GM21447 (cell line): ENCODE data around the gene MADD.

Experiments
- ATAC-seq: cut with Tn5 transposase; IDR thresholded peaks from one replicate; pipeline ENCODE4 v1.9.1; 2021; ENCODE audit not compliant: unreplicated experiment

The MADD gene

DNA sequence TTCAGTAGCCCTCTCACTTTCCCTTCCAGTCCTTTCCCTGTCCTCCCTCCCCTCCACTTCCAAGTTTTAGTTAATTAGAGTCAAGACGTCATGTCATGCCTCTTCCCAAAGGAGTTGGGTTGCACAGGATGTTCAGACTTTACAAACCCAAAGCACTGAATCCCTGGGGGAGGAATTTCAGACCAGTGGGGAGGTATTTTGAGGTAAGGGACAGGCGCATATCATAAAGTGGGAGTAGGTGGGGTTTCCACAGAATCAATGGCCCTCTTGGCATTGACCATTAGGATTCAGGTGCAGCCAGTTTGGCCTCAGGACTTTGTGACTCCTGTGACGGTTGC lies 20.6 kb upstream of the MADD start:
- no peak for ATAC-seq

DNA sequence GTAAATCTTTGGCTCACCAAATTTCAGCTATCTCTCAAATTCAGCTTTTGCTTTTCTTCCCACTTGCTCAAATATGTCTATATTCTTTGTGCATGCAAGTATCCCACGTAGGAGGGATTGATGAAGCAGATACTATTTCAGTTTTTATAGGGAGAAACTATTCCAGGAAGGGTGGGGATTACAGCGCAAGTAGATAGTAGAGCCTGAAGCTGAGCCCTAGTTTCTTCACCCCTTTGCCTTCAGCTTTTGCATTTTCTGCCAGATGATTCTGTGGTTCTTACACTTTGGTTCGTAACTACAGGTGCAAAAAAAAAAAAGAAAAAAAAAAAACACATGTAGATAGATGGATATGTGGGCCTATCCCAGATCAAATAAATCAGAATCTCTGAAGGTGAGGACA lies 18.2 kb upstream of the MADD start:
- ATAC-seq = no peak

DNA sequence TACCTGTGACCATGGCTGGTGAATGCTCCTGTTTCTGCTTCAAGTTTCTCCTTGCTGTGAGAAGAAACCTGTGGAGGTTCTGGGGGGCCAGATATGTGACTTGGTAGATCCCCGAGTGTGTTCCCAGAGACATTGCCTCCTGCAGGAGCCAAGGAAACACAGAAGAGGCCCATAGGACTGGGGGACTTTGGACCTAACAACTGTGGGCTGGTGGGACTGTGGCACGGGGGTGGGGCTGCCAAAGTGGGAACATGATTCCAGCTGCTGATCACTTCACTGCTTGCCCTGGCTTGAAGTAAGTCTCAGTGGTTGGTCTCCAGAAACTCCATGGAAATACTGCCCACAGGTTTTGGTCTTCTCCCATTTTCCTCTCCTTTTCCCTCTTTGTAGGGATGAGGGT lies 16.3 kb upstream of the MADD start:
- no peak for ATAC-seq

- no peak for ATAC-seq
Measured at GRCh38 chr11:47254386-47254785, 15.5 kb upstream of the MADD start.

DNA sequence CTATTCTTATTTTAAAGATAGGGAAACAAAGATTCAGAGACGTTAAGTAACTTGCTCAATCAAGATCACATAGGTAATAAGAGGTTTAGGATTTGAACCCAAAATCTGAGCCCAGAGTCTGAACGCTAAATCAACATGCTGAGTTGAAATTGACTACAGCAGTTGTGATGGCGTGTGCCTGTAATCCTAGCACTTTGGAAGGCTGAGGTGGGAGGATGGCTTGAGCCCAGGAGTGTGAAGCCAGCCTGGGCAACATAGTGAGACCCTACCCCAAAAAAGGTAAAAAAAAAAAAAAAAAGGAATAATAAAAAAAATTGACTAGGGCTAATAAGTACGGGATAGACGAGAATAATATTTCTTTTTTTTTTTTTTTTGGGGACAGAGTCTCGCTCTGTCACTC lies 13.6 kb upstream of the MADD start:
- no peak for ATAC-seq

- no peak for ATAC-seq
Measured at GRCh38 chr11:47257177-47257516, 12.8 kb upstream of the MADD start.

- ATAC-seq = no peak
Measured at GRCh38 chr11:47257517-47258316, 12.2 kb upstream of the MADD start, which contains the start of gene NR1H3. Gene NR1H3, plus strand, starts transcription at chr11:47257996. Its CDS starts 1,221 bp downstream, at chr11:47259217.

GRCh38 chr11:47258317-47258902 lies 11.5 kb upstream of the MADD start:
- no peak for ATAC-seq

DNA sequence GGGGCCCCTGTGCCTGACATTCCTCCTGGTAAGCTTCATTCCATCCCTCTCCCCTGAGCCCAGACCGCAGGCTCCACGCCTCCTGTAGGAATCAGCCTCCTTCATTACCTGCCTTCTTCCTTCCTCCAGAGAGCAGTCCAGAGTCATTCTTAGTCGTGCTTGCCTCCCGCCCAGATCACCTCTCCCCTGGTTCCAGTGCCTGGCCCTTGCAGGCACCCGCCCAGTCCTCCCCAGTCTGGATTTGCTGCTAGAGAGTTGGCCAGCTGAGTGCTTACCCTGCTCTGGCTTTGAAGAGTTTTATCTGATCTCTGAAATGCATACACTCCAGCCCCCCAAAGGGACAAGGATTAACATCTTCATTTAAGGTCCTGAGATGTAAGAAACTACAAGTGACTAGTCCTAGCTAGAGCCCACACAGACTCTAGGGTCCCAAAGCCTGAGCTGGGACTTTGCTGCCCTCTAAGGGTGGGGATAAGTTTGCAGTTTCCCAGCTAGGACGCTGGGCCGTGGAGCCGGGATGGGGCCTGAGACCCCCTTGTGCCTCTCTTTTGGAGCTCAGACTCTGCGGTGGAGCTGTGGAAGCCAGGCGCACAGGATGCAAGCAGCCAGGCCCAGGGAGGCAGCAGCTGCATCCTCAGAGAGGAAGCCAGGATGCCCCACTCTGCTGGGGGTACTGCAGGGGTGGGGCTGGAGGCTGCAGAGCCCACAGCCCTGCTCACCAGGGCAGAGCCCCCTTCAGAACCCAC lies 10.5 kb upstream of the MADD start:
- peak; percentile 65 for ATAC-seq

GRCh38 chr11:47260366-47260765 lies 9.6 kb upstream of the MADD start:
- ATAC-seq = no peak

GRCh38 chr11:47261291-47261800 lies 8.6 kb upstream of the MADD start:
- no peak for ATAC-seq

DNA sequence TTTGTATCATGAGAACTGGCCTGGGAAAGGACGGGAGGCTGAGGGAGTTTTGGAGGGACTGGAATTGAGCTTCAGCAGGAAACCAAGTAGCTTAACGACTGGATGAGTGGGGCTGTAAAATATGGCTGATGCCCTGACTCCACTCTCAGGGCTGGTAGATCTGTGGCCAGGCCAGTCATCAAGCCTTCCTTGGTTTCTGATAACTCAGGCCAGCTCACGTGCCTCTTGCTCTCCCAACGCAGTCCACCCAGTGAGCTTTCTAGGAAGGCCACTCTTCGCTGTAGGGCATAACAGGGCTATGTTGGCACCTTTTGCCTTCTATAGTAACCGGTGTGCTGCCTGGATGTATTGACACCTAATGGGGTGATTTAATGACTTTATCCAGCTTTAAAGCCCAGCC lies 5.8 kb upstream of the MADD start:
- no peak for ATAC-seq

DNA sequence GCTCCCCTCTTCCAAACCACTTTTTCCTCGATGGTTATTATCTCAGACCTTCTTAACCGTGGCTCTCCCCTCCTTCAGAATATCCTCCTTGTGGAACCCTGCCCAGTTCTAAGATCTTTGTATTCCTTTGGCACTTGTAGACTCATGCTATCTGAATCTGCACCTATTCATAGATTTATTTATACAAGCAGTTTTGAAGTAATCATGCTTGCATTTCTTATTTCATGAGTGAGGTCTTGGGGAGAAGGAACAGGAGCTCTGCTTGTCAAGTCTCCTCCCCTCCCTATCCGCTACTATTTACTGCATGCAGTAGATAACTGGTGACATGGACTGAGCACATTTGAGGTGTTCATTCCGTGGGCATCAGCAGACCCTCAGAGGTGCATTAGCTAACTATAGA lies 5.4 kb upstream of the MADD start:
- no peak for ATAC-seq

DNA sequence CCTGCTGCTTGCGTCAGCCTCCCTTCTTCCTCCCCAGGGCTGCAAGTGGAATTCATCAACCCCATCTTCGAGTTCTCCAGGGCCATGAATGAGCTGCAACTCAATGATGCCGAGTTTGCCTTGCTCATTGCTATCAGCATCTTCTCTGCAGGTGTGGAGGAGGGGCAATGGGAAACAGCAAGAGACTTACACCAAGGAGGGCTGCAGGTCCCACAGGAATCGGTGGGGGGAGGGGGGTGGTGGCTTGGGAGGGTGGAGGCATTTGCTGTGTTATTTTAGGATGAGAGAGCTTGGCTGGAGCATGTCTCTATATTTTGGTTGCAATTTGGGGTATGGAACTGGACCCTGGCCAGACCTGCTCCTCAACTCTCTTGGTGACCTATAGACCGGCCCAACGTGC lies 2.1 kb upstream of the MADD start:
- ATAC-seq = no peak

DNA sequence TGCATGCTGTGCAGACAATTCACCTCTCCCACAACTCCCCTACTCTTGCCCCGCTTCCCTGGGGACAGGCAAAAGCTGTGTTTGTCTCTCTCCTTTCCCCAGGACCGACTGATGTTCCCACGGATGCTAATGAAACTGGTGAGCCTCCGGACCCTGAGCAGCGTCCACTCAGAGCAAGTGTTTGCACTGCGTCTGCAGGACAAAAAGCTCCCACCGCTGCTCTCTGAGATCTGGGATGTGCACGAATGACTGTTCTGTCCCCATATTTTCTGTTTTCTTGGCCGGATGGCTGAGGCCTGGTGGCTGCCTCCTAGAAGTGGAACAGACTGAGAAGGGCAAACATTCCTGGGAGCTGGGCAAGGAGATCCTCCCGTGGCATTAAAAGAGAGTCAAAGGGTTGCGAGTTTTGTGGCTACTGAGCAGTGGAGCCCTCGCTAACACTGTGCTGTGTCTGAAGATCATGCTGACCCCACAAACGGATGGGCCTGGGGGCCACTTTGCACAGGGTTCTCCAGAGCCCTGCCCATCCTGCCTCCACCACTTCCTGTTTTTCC lies 1.4 kb upstream of the MADD start:
- no peak for ATAC-seq

- peak; percentile 48 for ATAC-seq
Measured at GRCh38 chr11:47269002-47269828, 718 bp upstream of the MADD start.

GRCh38 chr11:47270331-47271271 lies 668 bp downstream of the MADD start:
- no peak for ATAC-seq

GRCh38 chr11:47271328-47271727 lies 1.4 kb downstream of the MADD start:
- no peak for ATAC-seq

DNA sequence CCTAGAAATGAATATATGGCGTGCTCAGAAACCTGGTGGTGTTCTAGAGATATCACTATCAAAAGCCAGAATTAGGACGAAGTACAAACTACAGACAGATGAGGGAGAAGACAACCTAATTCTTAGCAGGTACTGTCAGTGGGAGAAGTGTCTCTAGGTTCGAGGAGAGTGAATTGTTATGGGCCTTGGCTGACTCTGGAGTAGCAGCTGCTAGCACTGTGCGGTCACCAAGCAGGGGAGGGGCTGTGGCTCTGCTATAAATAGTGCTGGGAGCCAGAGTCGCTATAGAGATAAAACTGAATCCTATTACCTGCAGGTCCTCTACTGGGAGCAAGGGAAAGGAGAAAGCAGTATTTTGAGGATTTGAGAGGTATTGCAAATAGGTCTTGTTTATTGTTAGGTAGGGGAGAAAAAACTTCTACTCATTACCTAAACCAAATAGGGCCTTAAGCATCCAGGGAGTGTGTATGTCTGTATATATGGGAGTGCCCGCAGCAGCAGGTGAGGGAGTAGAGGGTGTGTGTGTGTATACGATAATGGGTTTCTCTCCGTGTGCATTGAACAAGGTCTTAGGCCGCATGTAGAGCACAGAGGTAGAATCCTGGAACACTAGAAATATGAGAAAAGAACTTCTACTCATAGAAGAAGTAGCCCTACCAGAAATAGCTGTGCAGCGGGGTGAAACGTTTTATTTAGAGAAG lies 2.2 kb downstream of the MADD start:
- no peak for ATAC-seq
